CD4-positive, alpha-beta T cell treated with Interleukin-4 for 4 hours (primary cell): ENCODE data around the gene COL9A1.

Experiments used
- DNase-seq: peaks from one replicate; pipeline ENCODE4 v3.0.0-alpha.2; 2020

Gene COL9A1

GRCh38 chr6:70221715-70222438, 81.0 kb downstream of the COL9A1 start:
- DNase-seq = no peak

- peak; percentile 12 for DNase-seq
These were observed 81.7 kb downstream of the COL9A1 start for GRCh38 chr6:70221025-70221714.

GRCh38 chr6:70219943-70220613, 82.8 kb downstream of the COL9A1 start:
- DNase-seq = no peak

- no peak for DNase-seq
These were observed 86.1 kb downstream of the COL9A1 start for GRCh38 chr6:70216767-70217166.

GRCh38 chr6:70215460-70216108, 87.3 kb downstream of the COL9A1 start:
- no peak for DNase-seq

GRCh38 chr6:70210462-70210861, 92.4 kb downstream of the COL9A1 start:
- DNase-seq = no peak

- DNase-seq = no peak
These were observed 94.6 kb downstream of the COL9A1 start for GRCh38 chr6:70208235-70208790.

- no peak for DNase-seq
These were observed 104.1 kb downstream of the COL9A1 start for GRCh38 chr6:70198785-70199184.

GRCh38 chr6:70196531-70196930, 106.4 kb downstream of the COL9A1 start:
- no peak for DNase-seq

GRCh38 chr6:70194421-70194820, 108.5 kb downstream of the COL9A1 start:
- no peak for DNase-seq

- DNase-seq = no peak
These were observed 114.7 kb downstream of the COL9A1 start for GRCh38 chr6:70188202-70188601.

- no peak for DNase-seq
These were observed 116.4 kb downstream of the COL9A1 start for GRCh38 chr6:70186461-70186860.

- DNase-seq = no peak
These were observed 118.2 kb downstream of the COL9A1 start for GRCh38 chr6:70184723-70185122.

- DNase-seq = no peak
These were observed 119.3 kb downstream of the COL9A1 start for GRCh38 chr6:70183538-70183937.

GRCh38 chr6:70180901-70181599, 121.8 kb downstream of the COL9A1 start:
- no peak for DNase-seq

GRCh38 chr6:70180183-70180900, 122.5 kb downstream of the COL9A1 start:
- no peak for DNase-seq

- DNase-seq = no peak
These were observed 125.9 kb downstream of the COL9A1 start for GRCh38 chr6:70176842-70177550.

- DNase-seq = no peak
These were observed 127.1 kb downstream of the COL9A1 start for GRCh38 chr6:70175770-70176169.

GRCh38 chr6:70172252-70172651, 130.6 kb downstream of the COL9A1 start:
- DNase-seq = no peak

- DNase-seq = no peak
These were observed 131.6 kb downstream of the COL9A1 start for GRCh38 chr6:70171236-70171635.
